Activated CD8-positive, alpha-beta memory T cell treated with anti-CD3 and anti-CD28 coated beads for 36 hours (primary cell): ENCODE results near the gene SNRPD3. TPM values are rescaled to one million over a fixed set of nuclear protein-coding genes. Genes with fewer than 3 reads are reported as not detected.

Source experiments
- CTCF ChIA-PET: fragments of 350-600 bp; sonication (Branson Sonifier 250); formaldehyde crosslinking; loops from one replicate; lab custom pipeline; 2021; ENCODE audit warnings: antibody characterized with exemption; lab: Charles Lee
- POLR2A ChIA-PET: fragments of 350-600 bp; sonication (Branson Sonifier 250); formaldehyde crosslinking; loops from one replicate; lab custom pipeline; 2021; ENCODE audit warnings: antibody characterized with exemption; lab: Charles Lee
- total RNA-seq, 2 experiments: library from RNA; stranded (reverse); gene quantifications; one replicate each; pipeline ENCODE4 v1.2.3, GENCODE V29; 2021

Gene SNRPD3
- total RNA-seq = 100 to 1,000 TPM; 204 to 208 TPM

GRCh38 chr22:24555165-24556039 lies at the start of gene SNRPD3:
Gene SNRPD3 (plus strand): TSS chr22:24555999. CDS start chr22:24557675, 1,676 bp downstream.
- CTCF ChIA-PET = interaction anchor here (0.7 kb wide), 1 partner anchor 121 kb away, joined by 3 read pairs; no protein-coding TSS in a partner anchor
- POLR2A ChIA-PET = interaction anchor here (0.6 to 1.7 kb wide), 7 partner anchors 12 to 544 kb away, joined by 3 to 5 read pairs (median 5); partner anchors contain the start of gene ADORA2A

DNA sequence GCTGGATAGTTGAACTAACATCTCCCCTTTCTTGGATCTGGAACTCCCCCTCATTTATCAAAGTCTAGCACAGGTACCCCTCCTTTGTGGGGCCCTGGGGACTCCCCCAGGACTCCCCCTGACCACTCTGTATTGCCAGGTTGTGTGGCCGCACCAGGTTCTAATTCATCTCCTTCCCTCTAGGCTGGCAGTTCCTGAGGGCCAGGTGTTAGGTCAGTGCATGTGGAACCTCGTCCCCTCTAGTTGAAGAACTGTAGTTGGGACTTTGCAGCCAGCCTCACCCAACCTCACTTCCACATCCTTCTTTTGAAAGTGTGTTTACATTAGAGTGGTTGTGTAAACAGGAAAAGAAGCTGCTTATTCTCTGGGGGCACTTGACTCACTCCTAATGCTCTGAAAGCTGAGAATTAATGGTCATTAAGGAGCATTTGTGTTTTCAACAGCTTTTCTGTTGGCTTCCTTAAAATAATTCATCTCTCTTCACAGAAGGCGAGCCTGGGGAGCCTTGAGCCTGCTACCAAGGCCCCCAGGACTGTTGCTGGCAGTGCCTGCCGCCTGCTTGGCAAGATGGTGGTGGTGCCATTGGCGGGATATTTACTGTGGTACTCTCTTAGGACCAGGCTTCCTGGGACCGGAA lies 48.9 kb upstream of the SNRPD3 start:
- ChIA-PET POLR2A (interaction anchor here (0.6 to 1.1 kb wide), 2 partner anchors 38 to 85 kb away, joined by 3 read pairs; no protein-coding TSS in a partner anchor), CTCF (interaction anchor here (1.0 to 1.2 kb wide), 2 partner anchors 83 to 84 kb away, joined by 3 to 4 read pairs; no protein-coding TSS in a partner anchor)

GRCh38 chr22:24507716-24508115 lies 48.1 kb upstream of the SNRPD3 start:
- POLR2A ChIA-PET = interaction anchor here (1.1 kb wide), 1 partner anchor 86 kb away, joined by 3 read pairs; no protein-coding TSS in a partner anchor
- CTCF ChIA-PET = interaction anchor here (1.0 kb wide), 1 partner anchor 85 kb away, joined by 3 read pairs; no protein-coding TSS in a partner anchor

GRCh38 chr22:24510637-24511625 lies 44.9 kb upstream of the SNRPD3 start:
- ChIA-PET POLR2A (no interaction called here), CTCF (interaction anchor here (0.6 kb wide), 1 partner anchor 33 kb away, joined by 3 read pairs; no protein-coding TSS in a partner anchor)

DNA sequence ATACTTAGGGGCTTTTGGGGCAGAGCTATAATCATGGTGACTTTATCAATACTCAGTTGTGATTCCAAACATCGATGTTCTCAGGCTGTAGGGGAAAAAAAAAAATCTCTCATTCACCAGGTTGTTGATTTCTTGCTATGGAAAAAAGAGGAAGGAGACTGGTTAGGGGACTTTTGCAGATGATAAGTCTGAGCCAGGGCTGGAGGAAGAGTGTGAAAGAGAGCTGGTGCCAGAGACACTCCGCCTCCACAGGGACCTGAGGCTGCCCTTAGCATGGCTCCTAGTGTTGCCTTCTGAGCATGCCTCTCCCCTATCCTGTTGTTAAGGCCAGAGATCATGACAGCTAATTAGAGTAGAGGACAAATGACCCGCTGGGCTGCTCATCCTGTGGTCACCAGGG lies 43.8 kb upstream of the SNRPD3 start:
- ChIA-PET CTCF (interaction anchor here (0.6 kb wide), 1 partner anchor 35 kb away, joined by 3 read pairs; no protein-coding TSS in a partner anchor), POLR2A (no interaction called here)

DNA sequence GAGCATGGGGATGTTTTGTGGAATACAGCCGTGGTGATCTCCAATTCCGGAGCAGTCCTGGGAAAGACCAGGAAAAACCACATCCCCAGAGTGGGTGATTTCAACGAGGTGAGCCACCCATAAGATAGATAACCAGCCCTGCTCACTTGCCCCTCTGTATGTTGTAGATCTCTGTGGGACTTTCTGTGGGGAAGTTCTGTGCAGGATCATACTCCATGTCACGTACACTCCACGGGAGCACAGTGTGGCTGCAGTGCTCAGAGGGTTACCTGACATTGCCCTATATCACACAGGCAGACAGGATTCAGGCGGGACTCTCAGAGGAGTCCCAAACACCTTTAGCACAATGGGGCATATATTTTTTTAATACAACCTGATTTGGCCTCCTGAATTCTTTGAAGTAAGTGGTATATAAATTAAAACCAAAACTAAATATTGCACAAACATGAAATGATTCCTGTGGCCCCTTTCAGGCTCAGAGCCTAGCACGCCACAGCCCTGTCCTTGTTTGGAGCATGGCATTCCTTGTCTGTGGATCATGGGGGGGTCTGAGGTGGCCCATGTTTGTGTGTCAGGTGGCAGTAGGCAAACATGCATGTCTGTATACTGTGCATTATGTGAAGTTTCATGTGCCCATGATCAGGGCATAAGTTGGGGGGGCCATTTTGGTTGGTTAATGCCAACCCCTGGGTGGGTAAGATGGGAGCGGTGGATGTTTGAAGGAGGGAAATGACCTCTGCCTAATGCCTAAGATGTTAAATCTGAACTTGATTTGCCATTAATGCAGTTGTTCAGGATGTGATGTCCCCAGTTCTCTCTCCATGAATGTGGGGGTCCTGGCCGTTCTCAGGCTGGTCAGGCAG lies 42.2 kb upstream of the SNRPD3 start:
- POLR2A ChIA-PET = no interaction called here
- CTCF ChIA-PET = no interaction called here

DNA sequence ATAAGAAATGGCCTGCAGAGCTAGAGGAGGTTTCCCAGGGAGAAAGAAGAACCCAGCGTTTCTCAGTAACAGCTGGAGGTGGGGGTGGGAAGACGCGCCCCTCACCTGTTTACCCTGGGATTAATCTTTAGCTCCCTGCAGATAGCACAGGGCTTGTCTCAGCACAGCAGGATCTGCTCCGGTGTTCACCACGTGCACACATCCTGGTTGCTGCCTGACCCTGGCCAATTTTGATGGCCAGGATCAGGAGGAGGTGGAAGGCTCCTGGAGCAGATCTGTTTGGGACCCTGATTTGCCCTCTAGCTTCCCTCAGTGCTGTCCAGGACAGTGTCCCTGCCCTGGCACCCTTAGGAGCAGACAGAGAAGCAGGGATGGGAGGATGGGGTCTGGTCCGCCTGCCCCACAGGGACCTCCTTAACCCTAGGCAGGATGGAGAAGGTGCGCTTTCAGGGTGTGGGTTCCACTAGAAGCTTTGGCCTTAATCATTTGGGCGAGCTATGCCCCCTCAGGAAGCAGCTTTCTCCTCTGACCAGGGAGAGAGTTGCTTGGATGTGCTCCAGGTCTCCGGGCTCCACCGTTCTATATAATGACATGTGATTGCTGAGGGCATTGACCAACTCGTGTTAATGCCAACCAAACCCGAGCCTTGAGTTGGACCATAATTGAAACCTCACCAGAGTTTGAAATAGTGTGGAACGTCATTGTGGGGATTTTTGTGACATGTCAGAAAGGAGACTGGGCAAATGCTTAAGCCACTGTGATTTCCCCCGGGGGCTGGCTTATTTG lies 41.4 kb upstream of the SNRPD3 start:
- ChIA-PET POLR2A (no interaction called here), CTCF (interaction anchor here (1.0 kb wide), 1 partner anchor 11 kb away, joined by 3 read pairs; no protein-coding TSS in a partner anchor)

- POLR2A ChIA-PET = no interaction called here
- CTCF ChIA-PET = interaction anchor here (1.0 kb wide), 1 partner anchor 10 kb away, joined by 3 read pairs; no protein-coding TSS in a partner anchor
Measured at GRCh38 chr22:24515027-24515338, 40.8 kb upstream of the SNRPD3 start.

- CTCF ChIA-PET = no interaction called here
Measured at GRCh38 chr22:24516301-24516737, 39.5 kb upstream of the SNRPD3 start.

GRCh38 chr22:24517446-24517845 lies 38.4 kb upstream of the SNRPD3 start:
- ChIA-PET POLR2A (no interaction called here), CTCF (interaction anchor here (1.0 kb wide), 1 partner anchor 79 kb away, joined by 3 read pairs; no protein-coding TSS in a partner anchor)

More at GRCh38 chr22:24516301-24516737, 39.5 kb upstream of the SNRPD3 start:
- POLR2A ChIA-PET = no interaction called here

- CTCF ChIA-PET = interaction anchor here (1.0 to 1.1 kb wide), 2 partner anchors 80 to 94 kb away, joined by 3 read pairs; no protein-coding TSS in a partner anchor
- POLR2A ChIA-PET = no interaction called here
Measured at GRCh38 chr22:24518228-24518627, 37.6 kb upstream of the SNRPD3 start.

DNA sequence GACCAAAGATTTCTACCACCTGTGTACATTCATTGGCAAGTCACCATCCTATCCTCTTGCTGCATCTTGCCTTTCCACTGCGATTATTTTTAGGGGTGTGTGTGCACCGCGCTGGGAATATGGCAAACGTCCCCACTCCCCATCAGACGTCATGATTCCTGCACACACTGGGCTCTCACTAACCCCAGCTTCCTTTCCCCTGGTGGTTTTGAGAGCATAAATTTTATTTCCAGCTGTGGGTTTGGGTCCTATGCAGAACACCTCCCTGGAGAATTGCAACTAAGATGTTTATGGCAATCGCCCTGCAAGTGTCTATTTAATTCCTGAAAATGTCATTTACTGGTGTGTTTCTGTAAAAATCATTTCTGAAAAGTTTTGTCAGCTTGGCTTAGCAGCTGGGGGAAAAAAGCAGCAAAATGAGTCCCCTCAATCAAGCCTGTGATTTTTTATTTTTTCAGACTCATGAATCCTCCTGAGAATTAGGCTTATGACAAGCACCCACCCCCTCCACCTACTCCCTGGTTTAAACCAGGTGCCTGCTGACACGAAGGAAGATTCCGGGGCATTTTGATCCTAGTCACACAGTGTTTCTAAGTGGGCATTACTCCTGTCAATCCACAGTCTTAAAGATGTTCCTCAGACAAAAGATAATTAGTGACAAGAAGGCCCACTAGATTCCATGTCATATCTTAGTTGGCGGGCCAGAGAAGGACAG lies 36.9 kb upstream of the SNRPD3 start:
- ChIA-PET CTCF (interaction anchor here (1.1 kb wide), 1 partner anchor 95 kb away, joined by 3 read pairs; no protein-coding TSS in a partner anchor), POLR2A (no interaction called here)

DNA sequence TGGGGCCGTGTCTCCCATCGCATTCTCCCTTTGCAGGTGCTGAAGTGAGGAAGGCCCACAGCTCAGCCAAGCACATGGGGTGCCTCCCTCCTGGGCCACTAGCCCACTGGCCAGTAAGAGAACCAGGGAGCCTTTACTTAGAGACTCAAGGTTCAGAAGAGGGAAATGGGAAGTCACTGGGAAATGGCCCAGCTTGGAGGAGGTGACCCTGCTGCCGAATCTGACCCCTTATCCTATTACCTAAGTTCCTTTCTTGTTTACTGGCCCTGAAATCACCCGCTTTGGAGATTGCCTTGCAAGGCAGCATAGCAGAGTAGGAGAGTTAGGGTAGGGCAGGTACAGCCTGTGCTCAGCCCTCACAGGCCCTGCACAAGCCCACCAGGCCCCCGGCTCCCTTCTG lies 36.3 kb upstream of the SNRPD3 start:
- CTCF ChIA-PET = interaction anchor here (1.1 kb wide), 1 partner anchor 96 kb away, joined by 3 read pairs; no protein-coding TSS in a partner anchor
- POLR2A ChIA-PET = no interaction called here

- ChIA-PET CTCF (interaction anchor here (0.7 to 2.5 kb wide), 4 partner anchors 84 to 237 kb away, joined by 3 to 8 read pairs (median 3); no protein-coding TSS in a partner anchor), POLR2A (no interaction called here)
Measured at GRCh38 chr22:24521791-24522245, 34.0 kb upstream of the SNRPD3 start.

- POLR2A ChIA-PET = no interaction called here
- CTCF ChIA-PET = no interaction called here
Measured at GRCh38 chr22:24523873-24524272, 31.9 kb upstream of the SNRPD3 start.
